Mesenteric fat pad (tissue), 1 donor: Measurements from ENCODE around the gene TCF25. TPM values are rescaled to one million over a fixed set of nuclear protein-coding genes. Genes with fewer than 3 reads are reported as not detected.
"Not testable (repeated sequence)": the region's sequence is repeated elsewhere in the genome, so short reads cannot be mapped to it uniquely, and the experiment has no call there.

ENCODE experiments used
- DNase-seq: peaks from one replicate; pipeline ENCODE4 v3.0.0-alpha.2; 2020; ENCODE audit warnings: low spot score
- total RNA-seq: library from RNA; stranded (reverse); fragmentation: NEBNext Ultra II Directional; extraction: Animal tissue kit (Norgen Biotek cat#: 25700); gene quantifications from one replicate; pipeline ENCODE4 v1.2.1, GENCODE V29; 2021
- donor health status: DM: yes; HTN: yes; CAD: no.

TCF25 gene
- total RNA-seq, 1 donor from 2014 or later: 156 TPM

- no peak for DNase-seq
These were observed 1.5 kb upstream of the TCF25 start for GRCh38 chr16:89871895-89872294.

GRCh38 chr16:89873972-89874689 is 739 bp downstream of the TCF25 start:
- peak; percentile 99 for DNase-seq

GRCh38 chr16:89879123-89879522 is 5.7 kb downstream of the TCF25 start:
- not testable (repeated sequence) for DNase-seq

GRCh38 chr16:89880477-89881367 is 7.3 kb downstream of the TCF25 start:
- no peak for DNase-seq

- no peak for DNase-seq
These were observed 8.0 kb downstream of the TCF25 start for GRCh38 chr16:89881368-89881730.

GRCh38 chr16:89883346-89884040 is 10.1 kb downstream of the TCF25 start:
- DNase-seq: no peak

GRCh38 chr16:89884041-89884421 is 10.6 kb downstream of the TCF25 start:
- DNase-seq: no peak

GRCh38 chr16:89887243-89887642 is 13.9 kb downstream of the TCF25 start:
- DNase-seq: no peak

- DNase-seq: no peak
These were observed 16.8 kb downstream of the TCF25 start for GRCh38 chr16:89890200-89890599.

GRCh38 chr16:89890886-89891657 is 17.7 kb downstream of the TCF25 start:
- DNase-seq: no peak

GRCh38 chr16:89892055-89892630 is 18.8 kb downstream of the TCF25 start:
- no peak for DNase-seq

GRCh38 chr16:89892635-89893034 is 19.2 kb downstream of the TCF25 start:
- no peak for DNase-seq

GRCh38 chr16:89893642-89894548 is 20.5 kb downstream of the TCF25 start:
- DNase-seq: no peak

- no peak for DNase-seq
These were observed 22.3 kb downstream of the TCF25 start for GRCh38 chr16:89895482-89896250.

GRCh38 chr16:89897204-89897603 is 23.8 kb downstream of the TCF25 start:
- DNase-seq: no peak

- DNase-seq: no peak
These were observed 25.0 kb downstream of the TCF25 start for GRCh38 chr16:89898201-89898967.

- DNase-seq: no peak
These were observed 26.6 kb downstream of the TCF25 start for GRCh38 chr16:89899879-89900481.

GRCh38 chr16:89900885-89901284 is 27.5 kb downstream of the TCF25 start:
- no peak for DNase-seq
